GM06990 (cell line): Measurements from ENCODE around the gene SERTM2.

Experiments
- DNase-seq: peaks from one replicate; pipeline ENCODE4 v3.0.0-alpha.2; 2011; ENCODE audit not compliant: insufficient read length; ENCODE audit errors: extremely low read depth
- H3K27me3 ChIP-seq: replicated peaks from 2 replicates; pipeline ENCODE4 v1.6.0; 2011; ENCODE audit warnings: low read length; ENCODE audit not compliant: control insufficient read depth, insufficient read depth
- H3K36me3 ChIP-seq: 2 replicates; pipeline ENCODE4 v1.5.1; 2011; ENCODE audit warnings: low read length; ENCODE audit not compliant: control insufficient read depth, insufficient read depth
- H3K4me3 ChIP-seq: replicated peaks from 2 replicates; pipeline ENCODE4 v1.5.1; 2011; ENCODE audit warnings: low read depth, mild to moderate bottlenecking, control low read depth, low read length
- TF ChIP-seq, protein P1 (sequence below): IDR thresholded peaks from 2 replicates; pipeline ENCODE4 v1.5.1; 2011; ENCODE audit warnings: low read length, control low read depth, mild to moderate bottlenecking, inconsistent platforms; ENCODE audit not compliant: insufficient read depth, poor library complexity, severe bottlenecking

The SERTM2 gene

DNA sequence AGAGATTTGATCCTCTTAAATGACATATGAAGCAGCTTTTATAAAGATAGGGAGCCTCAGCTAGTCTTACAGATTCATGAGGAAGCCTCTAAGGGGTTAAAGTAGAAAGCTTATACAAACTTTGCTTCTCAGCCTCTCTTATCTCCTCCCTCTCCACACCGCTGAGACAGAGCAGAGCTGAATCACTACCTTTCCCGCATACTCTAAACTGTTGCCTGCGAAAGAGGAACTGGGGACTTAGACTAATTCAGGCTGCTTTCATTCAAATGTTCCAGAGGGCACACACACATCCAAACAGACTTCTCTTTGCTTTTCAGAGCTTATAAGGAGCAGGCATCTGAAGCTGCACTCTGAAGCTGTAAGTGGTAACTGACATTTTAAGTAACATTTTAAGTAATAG, at the start of gene SERTM2:
Gene SERTM2, plus strand, starts transcription at position 169 of the 400 bp plus-strand sequence. CDS start 7,213 bp downstream, outside the sequence.
- H3K27me3 ChIP-seq: no peaks in the 10 kb centered on the region
- TF ChIP-seq, protein P1, sequence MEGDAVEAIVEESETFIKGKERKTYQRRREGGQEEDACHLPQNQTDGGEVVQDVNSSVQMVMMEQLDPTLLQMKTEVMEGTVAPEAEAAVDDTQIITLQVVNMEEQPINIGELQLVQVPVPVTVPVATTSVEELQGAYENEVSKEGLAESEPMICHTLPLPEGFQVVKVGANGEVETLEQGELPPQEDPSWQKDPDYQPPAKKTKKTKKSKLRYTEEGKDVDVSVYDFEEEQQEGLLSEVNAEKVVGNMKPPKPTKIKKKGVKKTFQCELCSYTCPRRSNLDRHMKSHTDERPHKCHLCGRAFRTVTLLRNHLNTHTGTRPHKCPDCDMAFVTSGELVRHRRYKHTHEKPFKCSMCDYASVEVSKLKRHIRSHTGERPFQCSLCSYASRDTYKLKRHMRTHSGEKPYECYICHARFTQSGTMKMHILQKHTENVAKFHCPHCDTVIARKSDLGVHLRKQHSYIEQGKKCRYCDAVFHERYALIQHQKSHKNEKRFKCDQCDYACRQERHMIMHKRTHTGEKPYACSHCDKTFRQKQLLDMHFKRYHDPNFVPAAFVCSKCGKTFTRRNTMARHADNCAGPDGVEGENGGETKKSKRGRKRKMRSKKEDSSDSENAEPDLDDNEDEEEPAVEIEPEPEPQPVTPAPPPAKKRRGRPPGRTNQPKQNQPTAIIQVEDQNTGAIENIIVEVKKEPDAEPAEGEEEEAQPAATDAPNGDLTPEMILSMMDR: no peak
- no peak within 1 kb of the TSS for H3K4me3 ChIP-seq
- no peak for DNase-seq
- no peaks in the 10 kb centered on the region for H3K36me3 ChIP-seq

DNA sequence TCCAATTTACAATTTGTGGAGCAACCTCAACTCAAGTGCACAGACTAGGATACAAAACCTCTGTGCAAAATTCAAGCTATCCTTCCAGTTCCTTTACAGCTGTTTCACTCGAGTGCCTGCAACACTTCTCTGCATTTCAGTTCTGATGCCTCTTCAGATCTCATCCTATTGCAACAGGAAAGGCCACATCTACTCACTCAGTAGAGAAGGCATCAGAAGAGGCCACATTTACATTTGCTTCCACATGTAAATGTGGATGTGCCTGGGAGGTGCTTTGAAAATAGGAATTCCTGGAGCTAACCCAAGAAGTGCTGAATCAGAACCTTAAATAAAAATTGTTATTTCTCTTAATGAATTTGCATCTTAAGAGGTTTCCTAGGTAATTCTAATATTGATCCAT, 45.8 kb upstream of the SERTM2 start:
- no peak for DNase-seq
- TF ChIP-seq, protein P1: no peak
- Histone ChIP-seq H3K4me3 (no peak overlapping the region), H3K36me3 (no peaks in the 10 kb centered on the region), H3K27me3 (no peaks in the 10 kb centered on the region)

DNA sequence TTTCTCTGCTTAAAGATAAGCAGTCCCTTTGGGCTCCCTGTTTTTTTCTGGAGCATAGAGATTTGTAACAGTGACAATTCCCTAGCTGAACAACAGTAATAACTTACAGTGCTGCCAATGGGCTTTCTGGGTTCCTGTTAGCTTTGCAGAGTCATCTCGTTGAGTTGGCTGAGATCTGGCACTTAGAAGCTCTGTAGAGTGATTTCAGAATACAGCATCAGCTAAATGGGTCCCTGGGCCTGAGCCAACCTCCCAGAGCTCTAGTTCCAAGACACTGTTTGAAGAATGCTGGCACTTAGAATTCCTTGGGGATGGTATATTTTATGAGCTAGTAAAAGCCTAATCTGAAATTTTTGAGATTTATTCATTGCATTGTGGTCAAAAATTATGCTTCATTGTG, 43.5 kb upstream of the SERTM2 start:
- TF ChIP-seq, protein P1: no peak
- no peak overlapping the region for H3K4me3 ChIP-seq
- H3K27me3 ChIP-seq: no peaks in the 10 kb centered on the region
- H3K36me3 ChIP-seq: no peaks in the 10 kb centered on the region
- no peak for DNase-seq

DNA sequence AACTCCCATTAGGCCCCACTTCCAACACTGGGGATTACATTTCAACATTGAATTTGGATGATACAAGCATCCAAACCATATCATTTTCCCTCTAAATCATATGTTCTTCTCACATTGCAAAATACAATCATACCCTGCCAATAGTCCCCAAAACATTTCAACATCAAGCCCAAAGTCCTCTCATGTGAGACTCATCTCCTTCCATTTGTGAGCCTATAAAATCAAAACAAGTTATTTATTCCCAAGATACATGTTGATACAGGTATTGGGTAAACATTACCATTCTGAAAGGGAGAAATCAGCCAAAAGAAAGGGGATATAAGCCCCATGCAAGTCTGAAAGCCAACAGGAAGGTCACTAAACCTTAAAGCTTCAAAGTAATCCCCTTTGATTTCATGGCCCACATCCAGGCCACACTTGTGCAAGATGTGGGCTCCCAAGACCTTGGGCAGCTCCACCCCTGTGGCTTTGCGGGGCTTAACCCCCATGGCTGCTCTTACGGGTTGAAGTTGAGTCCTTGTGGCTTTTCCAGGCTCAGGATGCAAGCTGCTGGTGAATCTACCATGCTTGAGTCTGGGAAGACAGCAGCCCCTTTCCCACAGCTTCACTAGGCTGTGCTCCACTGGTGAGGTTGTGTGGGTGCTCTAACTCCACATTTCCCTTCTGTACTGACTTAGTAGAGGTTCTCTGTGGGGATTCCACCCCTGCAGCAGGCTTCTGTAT, 40.6 kb upstream of the SERTM2 start:
- H3K27me3 ChIP-seq: no peaks in the 10 kb centered on the region
- no peaks in the 10 kb centered on the region for H3K36me3 ChIP-seq
- TF ChIP-seq, protein P1: no peak
- DNase-seq: no peak
- no peak overlapping the region for H3K4me3 ChIP-seq

DNA sequence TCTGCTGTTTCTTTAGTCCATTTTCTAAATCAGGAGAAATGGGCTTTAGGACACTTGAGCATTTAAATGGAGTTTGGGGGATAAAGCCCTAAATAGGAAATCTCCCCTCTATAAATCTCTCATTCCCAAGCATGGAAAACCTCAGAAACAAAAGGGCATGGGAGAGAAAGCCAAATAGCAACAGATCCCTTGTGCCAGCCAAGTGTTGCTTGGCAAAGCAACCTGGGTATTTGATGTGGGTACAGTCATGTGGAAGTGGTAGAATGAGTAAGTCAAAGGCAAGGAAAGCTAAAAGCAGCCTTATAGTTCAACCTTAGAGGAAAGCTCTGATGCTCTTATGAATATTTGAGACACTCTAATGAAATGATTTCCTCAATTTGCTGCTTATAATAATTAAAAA, 29.5 kb upstream of the SERTM2 start:
- no peak overlapping the region for H3K4me3 ChIP-seq
- no peaks in the 10 kb centered on the region for H3K27me3 ChIP-seq
- H3K36me3 ChIP-seq: no peaks in the 10 kb centered on the region
- no peak for DNase-seq
- TF ChIP-seq, protein P1: no peak

DNA sequence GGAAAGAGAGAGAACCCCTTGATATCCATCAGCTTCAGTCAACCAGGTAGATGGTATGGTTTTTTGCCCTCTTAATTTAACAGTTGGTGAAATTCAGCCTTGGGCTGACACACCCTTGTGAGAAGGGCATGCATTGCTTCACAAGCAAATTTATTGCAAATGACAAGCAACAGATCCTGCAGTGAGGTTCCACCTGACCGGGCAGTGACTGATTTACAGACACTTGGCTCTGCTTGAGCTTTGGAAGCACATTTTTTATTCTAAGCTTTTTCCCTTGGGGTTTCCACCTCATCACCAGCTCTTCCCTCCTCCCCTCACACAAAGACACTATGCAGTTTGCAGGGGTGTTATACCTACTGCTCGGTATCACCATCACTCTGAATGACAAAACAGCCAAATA, 28.3 kb upstream of the SERTM2 start:
- DNase-seq: no peak
- Histone ChIP-seq H3K27me3 (no peaks in the 10 kb centered on the region), H3K4me3 (no peak overlapping the region), H3K36me3 (no peaks in the 10 kb centered on the region)
- TF ChIP-seq, protein P1: no peak
